ENCODE data around the gene IFT20.

DNA sequence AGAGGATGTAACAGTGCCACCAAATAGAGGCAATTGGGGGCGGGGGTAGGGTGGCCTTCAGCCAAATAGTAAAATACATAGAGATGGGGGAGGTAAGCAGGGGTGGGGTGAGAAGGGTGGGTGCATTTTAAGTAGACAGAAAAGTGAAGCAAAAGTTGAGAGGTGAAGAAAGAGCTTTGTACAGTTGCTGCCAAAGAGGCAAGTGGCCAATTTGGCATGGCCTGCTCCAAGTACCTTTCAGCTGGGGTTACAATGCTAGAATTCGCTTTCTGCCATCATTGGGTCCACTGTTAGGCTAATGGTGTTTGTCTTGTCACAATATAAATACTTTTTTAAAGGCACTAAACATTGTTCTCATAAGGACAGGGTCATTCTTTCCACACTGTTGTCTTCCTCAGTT, 21.4 kb downstream of the IFT20 start:
- TF ChIP-seq, protein P1, sequence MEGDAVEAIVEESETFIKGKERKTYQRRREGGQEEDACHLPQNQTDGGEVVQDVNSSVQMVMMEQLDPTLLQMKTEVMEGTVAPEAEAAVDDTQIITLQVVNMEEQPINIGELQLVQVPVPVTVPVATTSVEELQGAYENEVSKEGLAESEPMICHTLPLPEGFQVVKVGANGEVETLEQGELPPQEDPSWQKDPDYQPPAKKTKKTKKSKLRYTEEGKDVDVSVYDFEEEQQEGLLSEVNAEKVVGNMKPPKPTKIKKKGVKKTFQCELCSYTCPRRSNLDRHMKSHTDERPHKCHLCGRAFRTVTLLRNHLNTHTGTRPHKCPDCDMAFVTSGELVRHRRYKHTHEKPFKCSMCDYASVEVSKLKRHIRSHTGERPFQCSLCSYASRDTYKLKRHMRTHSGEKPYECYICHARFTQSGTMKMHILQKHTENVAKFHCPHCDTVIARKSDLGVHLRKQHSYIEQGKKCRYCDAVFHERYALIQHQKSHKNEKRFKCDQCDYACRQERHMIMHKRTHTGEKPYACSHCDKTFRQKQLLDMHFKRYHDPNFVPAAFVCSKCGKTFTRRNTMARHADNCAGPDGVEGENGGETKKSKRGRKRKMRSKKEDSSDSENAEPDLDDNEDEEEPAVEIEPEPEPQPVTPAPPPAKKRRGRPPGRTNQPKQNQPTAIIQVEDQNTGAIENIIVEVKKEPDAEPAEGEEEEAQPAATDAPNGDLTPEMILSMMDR (conservative IDR thresholded peaks at IDR 0.05; ENCODE audit: low read length), result no peak
- TF ChIP-seq EZH2phosphoT487 (IDR thresholded peaks at IDR 0.05; ENCODE audit: borderline replicate concordance, low read depth, low read length), result no peak

Data from OCI-LY7 (cell line).